DOHH2 (cell line): ENCODE data around the gene GRM5.

Experiments used
- H3F3A ChIP-seq: fragments of 200-600 bp; sonication (generic), shearing (Covaris generic); 2 replicates; pipeline ENCODE4 v1.6.0; 2016; ENCODE audit warnings: antibody characterized with exemption, mild to moderate bottlenecking; ENCODE audit not compliant: control insufficient read depth, insufficient read depth
- H3K27ac ChIP-seq: fragments of 200-600 bp; sonication (generic); 2 replicates; pipeline ENCODE4 v1.5.1; 2014; ENCODE audit warnings: low read depth, mild to moderate bottlenecking, low read length, moderate library complexity
- H3K27me3 ChIP-seq: fragments of 200-600 bp; sonication (generic); 2 replicates; pipeline ENCODE4 v1.6.1; 2014; ENCODE audit warnings: mild to moderate bottlenecking, low read length, mixed read lengths; ENCODE audit not compliant: control insufficient read depth
- H3K36me3 ChIP-seq: fragments of 200-600 bp; sonication (generic); 2 replicates; pipeline ENCODE4 v1.6.1; 2014; ENCODE audit warnings: mild to moderate bottlenecking, low read length, moderate library complexity, mixed read lengths; ENCODE audit not compliant: control insufficient read depth
- H3K4me1 ChIP-seq: fragments of 200-600 bp; sonication (generic); 2 replicates; pipeline ENCODE4 v1.6.1; 2014; ENCODE audit warnings: mild to moderate bottlenecking, low read length, mixed read lengths; ENCODE audit not compliant: control insufficient read depth
- H3K4me2 ChIP-seq: fragments of 200-600 bp; sonication (generic); 2 replicates; pipeline ENCODE4 v1.6.0; 2014; ENCODE audit warnings: mild to moderate bottlenecking, low read length, moderate library complexity
- H3K4me3 ChIP-seq: fragments of 200-600 bp; sonication (generic); 2 replicates; pipeline ENCODE4 v1.5.1; 2014; ENCODE audit warnings: mild to moderate bottlenecking, low read length, mixed read lengths
- H3K79me2 ChIP-seq: fragments of 200-600 bp; sonication (generic); 2 replicates; pipeline ENCODE4 v1.6.1; 2014; ENCODE audit warnings: mild to moderate bottlenecking, low read length, mixed read lengths; ENCODE audit not compliant: control insufficient read depth
- H3K9me2 ChIP-seq: fragments of 200-600 bp; sonication (generic); replicated peaks from 2 replicates; pipeline ENCODE4 v1.6.1; 2014; ENCODE audit warnings: mild to moderate bottlenecking, low read length, mixed read lengths; ENCODE audit not compliant: control insufficient read depth
- H3K9me3 ChIP-seq: fragments of 200-600 bp; sonication (generic); 2 replicates; pipeline ENCODE4 v1.6.1; 2014; ENCODE audit warnings: antibody characterized with exemption, low read length, mixed read lengths; ENCODE audit not compliant: control insufficient read depth, insufficient read depth
- H4K20me1 ChIP-seq: fragments of 200-600 bp; sonication (generic); 2 replicates; pipeline ENCODE4 v1.6.0; 2014; ENCODE audit warnings: low read depth, mild to moderate bottlenecking, antibody characterized with exemption, low read length, moderate library complexity; ENCODE audit not compliant: control insufficient read depth, insufficient read depth
- EZH2phosphoT487 ChIP-seq: fragments of 200-600 bp; sonication (generic); IDR thresholded peaks from 2 replicates; pipeline ENCODE4 v1.6.1; 2017; ENCODE audit warnings: borderline replicate concordance, mild to moderate bottlenecking, antibody characterized with exemption, low read length, moderate library complexity, mixed read lengths
- TF ChIP-seq, protein P1 (sequence below): fragments of 200-600 bp; sonication (generic); IDR thresholded peaks from one replicate; pipeline ENCODE4 v1.5.1; 2014; ENCODE audit warnings: antibody characterized with exemption, mild to moderate bottlenecking, low read depth, low read length; ENCODE audit not compliant: poor library complexity, severe bottlenecking

GRM5 gene

DNA sequence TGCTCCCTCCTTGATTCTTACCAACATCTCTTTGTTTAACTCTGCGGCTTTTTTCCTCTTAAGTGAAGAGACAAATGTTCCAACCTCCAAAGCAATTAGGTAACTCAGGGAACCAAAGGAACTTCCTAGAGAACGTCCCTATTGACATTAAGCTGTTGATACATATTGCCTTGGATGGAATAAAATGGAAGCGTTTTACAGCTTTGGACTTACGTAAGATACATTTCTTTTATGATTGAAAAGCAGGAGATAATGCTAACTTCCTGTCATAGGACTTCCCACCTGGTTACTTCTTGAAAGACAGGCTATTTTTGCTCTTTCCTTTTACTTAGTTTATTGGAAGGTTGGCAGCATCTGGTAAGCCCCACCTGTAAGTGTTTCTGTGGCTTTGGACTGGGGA, 482.5 kb downstream of the GRM5 start:
- TF ChIP-seq, protein P1, sequence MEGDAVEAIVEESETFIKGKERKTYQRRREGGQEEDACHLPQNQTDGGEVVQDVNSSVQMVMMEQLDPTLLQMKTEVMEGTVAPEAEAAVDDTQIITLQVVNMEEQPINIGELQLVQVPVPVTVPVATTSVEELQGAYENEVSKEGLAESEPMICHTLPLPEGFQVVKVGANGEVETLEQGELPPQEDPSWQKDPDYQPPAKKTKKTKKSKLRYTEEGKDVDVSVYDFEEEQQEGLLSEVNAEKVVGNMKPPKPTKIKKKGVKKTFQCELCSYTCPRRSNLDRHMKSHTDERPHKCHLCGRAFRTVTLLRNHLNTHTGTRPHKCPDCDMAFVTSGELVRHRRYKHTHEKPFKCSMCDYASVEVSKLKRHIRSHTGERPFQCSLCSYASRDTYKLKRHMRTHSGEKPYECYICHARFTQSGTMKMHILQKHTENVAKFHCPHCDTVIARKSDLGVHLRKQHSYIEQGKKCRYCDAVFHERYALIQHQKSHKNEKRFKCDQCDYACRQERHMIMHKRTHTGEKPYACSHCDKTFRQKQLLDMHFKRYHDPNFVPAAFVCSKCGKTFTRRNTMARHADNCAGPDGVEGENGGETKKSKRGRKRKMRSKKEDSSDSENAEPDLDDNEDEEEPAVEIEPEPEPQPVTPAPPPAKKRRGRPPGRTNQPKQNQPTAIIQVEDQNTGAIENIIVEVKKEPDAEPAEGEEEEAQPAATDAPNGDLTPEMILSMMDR, result no peak
- no peak for TF ChIP-seq EZH2phosphoT487
- no peaks in the 10 kb centered on the region for H3K79me2 ChIP-seq
- H3K4me1 ChIP-seq, result no peaks in the 10 kb centered on the region
- no peak overlapping the region for H3K4me3 ChIP-seq
- no peaks in the 10 kb centered on the region for H3K36me3 ChIP-seq
- 0 out of 2 replicates have a peak, but pooled peaks cover 3% of the 10 kb centered on the region for H3K27me3 ChIP-seq
- no peaks in the 10 kb centered on the region for H3F3A ChIP-seq
- H3K9me3 ChIP-seq, result no peaks in the 10 kb centered on the region
- no peaks in the 10 kb centered on the region for H4K20me1 ChIP-seq
- no peak overlapping the region for H3K4me2 ChIP-seq
- no peak overlapping the region for H3K27ac ChIP-seq
- no peaks in the 10 kb centered on the region for H3K9me2 ChIP-seq

DNA sequence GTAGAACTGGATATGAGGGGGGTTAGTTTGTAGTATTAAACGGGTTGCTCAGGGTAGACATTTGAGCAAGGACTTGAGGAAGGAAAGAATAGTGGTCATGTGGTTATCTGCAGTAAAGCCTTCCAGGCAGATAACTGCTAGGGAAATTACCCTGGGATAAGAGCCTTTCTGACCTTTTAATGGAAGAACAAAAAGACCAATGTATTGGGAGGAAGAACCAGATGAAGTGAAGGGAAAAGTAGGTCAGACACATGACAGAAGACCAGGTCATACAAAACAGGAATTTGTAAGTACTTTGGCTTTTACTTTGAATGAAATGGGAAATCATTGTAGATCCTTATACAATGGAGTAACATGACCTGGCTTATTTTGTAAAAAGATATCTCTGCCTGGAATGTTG, 486.3 kb downstream of the GRM5 start:
- Histone ChIP-seq H3K9me2 (no peaks in the 10 kb centered on the region), H3K4me3 (no peak overlapping the region), H4K20me1 (no peaks in the 10 kb centered on the region), H3K27me3 (no peaks in the 10 kb centered on the region), H3K4me2 (no peak overlapping the region), H3K36me3 (no peaks in the 10 kb centered on the region), H3K79me2 (no peaks in the 10 kb centered on the region), H3F3A (no peaks in the 10 kb centered on the region), H3K27ac (no peak overlapping the region), H3K9me3 (no peaks in the 10 kb centered on the region), H3K4me1 (no peaks in the 10 kb centered on the region)
- TF ChIP-seq, protein P1, result no peak
- TF ChIP-seq EZH2phosphoT487, result no peak

- no peaks in the 10 kb centered on the region for H3K36me3 ChIP-seq
- no peaks in the 10 kb centered on the region for H3F3A ChIP-seq
- H3K27ac ChIP-seq, result no peak overlapping the region
- no peaks in the 10 kb centered on the region for H4K20me1 ChIP-seq
- H3K4me3 ChIP-seq, result no peak overlapping the region
- no peaks in the 10 kb centered on the region for H3K79me2 ChIP-seq
- H3K4me2 ChIP-seq, result no peak overlapping the region
- no peaks in the 10 kb centered on the region for H3K9me3 ChIP-seq
- TF ChIP-seq, protein P1, result no peak
- no peak for TF ChIP-seq EZH2phosphoT487
- no peaks in the 10 kb centered on the region for H3K27me3 ChIP-seq
- H3K9me2 ChIP-seq, result no peaks in the 10 kb centered on the region
- no peaks in the 10 kb centered on the region for H3K4me1 ChIP-seq
Measured at GRCh38 chr11:88576741-88577140, 489.0 kb downstream of the GRM5 start.

- Histone ChIP-seq H3K27me3 (no peaks in the 10 kb centered on the region), H3K79me2 (no peaks in the 10 kb centered on the region), H3K4me1 (no peaks in the 10 kb centered on the region), H3K4me2 (no peak overlapping the region), H3K36me3 (no peaks in the 10 kb centered on the region), H3K27ac (no peak overlapping the region), H3K9me2 (no peaks in the 10 kb centered on the region), H3K9me3 (no peaks in the 10 kb centered on the region), H4K20me1 (no peaks in the 10 kb centered on the region), H3K4me3 (no peak overlapping the region), H3F3A (no peaks in the 10 kb centered on the region)
- TF ChIP-seq EZH2phosphoT487, result no peak
- TF ChIP-seq, protein P1, result no peak
Measured at GRCh38 chr11:88575916-88576315, 489.9 kb downstream of the GRM5 start.
